GM23338 (cell line): Measurements from ENCODE around the gene ABCC1. TPM values are rescaled to one million over a fixed set of nuclear protein-coding genes. Genes with fewer than 3 reads are reported as not detected.

Source experiments
- ATAC-seq: fragments of 200-7000 bp; cut with Tn5 transposase; 3 replicates; pipeline ENCODE4 v1.9.1; 2020
- DNase-seq: peaks from one replicate; pipeline ENCODE4 v3.0.0-alpha.2; 2015; ENCODE audit warnings: low spot score
- H2AFZ ChIP-seq: fragments of 200-600 bp; sonication (generic); 2 replicates; pipeline ENCODE4 v1.8.0; 2016; ENCODE audit warnings: antibody characterized with exemption, mild to moderate bottlenecking, moderate library complexity
- H3F3A ChIP-seq: fragments of 200-600 bp; sonication (generic); replicated peaks from 2 replicates; pipeline ENCODE4 v1.8.0; 2017; ENCODE audit warnings: antibody characterized with exemption, mixed run types, low read depth
- H3K27ac ChIP-seq: fragments of 200-600 bp; sonication (generic); 2 replicates; pipeline ENCODE4 v1.6.1; 2016; ENCODE audit warnings: low read depth
- H3K27me3 ChIP-seq: fragments of 200-600 bp; sonication (generic); 2 replicates; pipeline ENCODE4 v1.8.0; 2016; ENCODE audit warnings: mild to moderate bottlenecking, mixed run types, moderate library complexity; ENCODE audit not compliant: insufficient read depth
- H3K36me3 ChIP-seq: fragments of 200-600 bp; sonication (generic); 2 replicates; pipeline ENCODE4 v1.8.0; 2016; ENCODE audit warnings: mild to moderate bottlenecking; ENCODE audit not compliant: insufficient read depth
- H3K4me1 ChIP-seq: fragments of 200-600 bp; sonication (generic); 2 replicates; pipeline ENCODE4 v1.8.0; 2016; ENCODE audit warnings: mild to moderate bottlenecking, moderate library complexity; ENCODE audit not compliant: insufficient read depth
- H3K4me2 ChIP-seq: fragments of 200-600 bp; sonication (generic); 2 replicates; pipeline ENCODE4 v1.7.1; 2017; ENCODE audit warnings: mixed run types
- H3K4me3 ChIP-seq: fragments of 200-600 bp; sonication (generic); 2 replicates; pipeline ENCODE4 v1.6.1; 2016; ENCODE audit warnings: mixed run types
- H3K79me2 ChIP-seq: fragments of 200-600 bp; sonication (generic); replicated peaks from 2 replicates; pipeline ENCODE4 v1.8.0; 2017; ENCODE audit warnings: mild to moderate bottlenecking; ENCODE audit not compliant: insufficient read depth
- H3K9me2 ChIP-seq: fragments of 200-600 bp; sonication (generic); 2 replicates; pipeline ENCODE4 v1.8.0; 2017; ENCODE audit not compliant: insufficient read depth
- H4K20me1 ChIP-seq: fragments of 200-600 bp; sonication (generic); replicated peaks from 2 replicates; pipeline ENCODE4 v1.8.0; 2017; ENCODE audit warnings: mild to moderate bottlenecking; ENCODE audit not compliant: insufficient read depth
- H3K27ac Mint-ChIP-seq: 2 replicates; pipeline ENCODE4 v1.8.0; 2020; ENCODE audit warnings: inconsistent platforms, mild to moderate bottlenecking, moderate library complexity, mixed read lengths
- H3K27me3 Mint-ChIP-seq: 3 replicates; pipeline ENCODE4 v1.8.0; 2022; ENCODE audit warnings: low read depth, mild to moderate bottlenecking, moderate library complexity, mixed read lengths, inconsistent platforms; ENCODE audit not compliant: insufficient read depth, poor library complexity
- H3K36me3 Mint-ChIP-seq: 3 replicates; pipeline ENCODE4 v1.8.0; 2021; ENCODE audit warnings: low read depth, mild to moderate bottlenecking, inconsistent platforms, moderate library complexity, mixed read lengths
- H3K4me1 Mint-ChIP-seq: 3 replicates; pipeline ENCODE4 v1.8.0; 2020; ENCODE audit warnings: mild to moderate bottlenecking, inconsistent platforms, mixed read lengths
- H3K4me3 Mint-ChIP-seq: 3 replicates; pipeline ENCODE4 v1.8.0; 2021; ENCODE audit warnings: moderate library complexity, mild to moderate bottlenecking, inconsistent platforms, mixed read lengths
- H3K9me3 Mint-ChIP-seq: 3 replicates; pipeline ENCODE4 v1.8.0; 2020; ENCODE audit warnings: moderate library complexity, mild to moderate bottlenecking, inconsistent platforms, mixed read lengths
- CREB1 ChIP-seq: fragments of 250-450 bp; sonication (Bioruptor Pico); IDR thresholded peaks from 2 replicates; pipeline ENCODE4 v1.5.0; 2020; ENCODE audit warnings: low read depth, mild to moderate bottlenecking, moderate library complexity
- CTCF ChIP-seq, 2 experiments: fragments of 200-600 bp in 1 of 2; sonication (generic) in 1 of 2; conservative IDR thresholded peaks; 2 replicates each; pipeline versions ENCODE4 v1.5.1 to v1.6.1; 2016 to 2017; ENCODE audit warnings: antibody characterized with exemption in 2 of 2, low read depth in 2 of 2, mild to moderate bottlenecking in 2 of 2, moderate library complexity in 1 of 2
- ETS1 ChIP-seq: IDR thresholded peaks from 2 replicates; pipeline ENCODE4 v1.6.1; 2016; ENCODE audit warnings: antibody characterized with exemption
- EZH2 ChIP-seq: fragments of 200-600 bp; sonication (generic); IDR thresholded peaks from one replicate; pipeline ENCODE4 v1.8.0; 2017; ENCODE audit warnings: antibody characterized with exemption, mild to moderate bottlenecking, low read depth; ENCODE audit not compliant: unreplicated experiment
- EZH2phosphoT487 ChIP-seq: fragments of 200-600 bp; sonication (generic); IDR thresholded peaks from one replicate; pipeline ENCODE4 v1.8.1; 2018; ENCODE audit warnings: antibody characterized with exemption; ENCODE audit not compliant: unreplicated experiment
- JUNB ChIP-seq: IDR thresholded peaks from one replicate; pipeline ENCODE4 v1.6.1; 2016; ENCODE audit warnings: antibody characterized with exemption; ENCODE audit not compliant: unreplicated experiment
- NANOG ChIP-seq: IDR thresholded peaks from 2 replicates; pipeline ENCODE4 v1.6.1; 2016; ENCODE audit warnings: antibody characterized with exemption, borderline replicate concordance
- POLR2AphosphoS5 ChIP-seq: IDR thresholded peaks from 2 replicates; pipeline ENCODE4 v1.6.1; 2016; ENCODE audit warnings: antibody characterized with exemption, low read depth
- STAT1 ChIP-seq: IDR thresholded peaks from one replicate; pipeline ENCODE4 v1.6.1; 2016; ENCODE audit warnings: antibody characterized with exemption; ENCODE audit not compliant: unreplicated experiment
- ZNF114 ChIP-seq: fragments of 250-450 bp; sonication (Bioruptor Pico); IDR thresholded peaks from 2 replicates; pipeline ENCODE4 v1.5.0; 2020; ENCODE audit warnings: mild to moderate bottlenecking, moderate library complexity
- ZNF331 ChIP-seq: fragments of 250-450 bp; sonication (Bioruptor Pico); IDR thresholded peaks from 2 replicates; pipeline ENCODE4 v1.5.0; 2020; ENCODE audit warnings: low read depth, mild to moderate bottlenecking, moderate library complexity
- polyA plus RNA-seq: library from polyadenylated mRNA; unstranded; fragments of >200 nt; fragmentation: Nextera tagmentation; extraction: Ambion mirVana; gene quantifications from 2 replicates; pipeline ENCODE4 v1.2.1, GENCODE V29; 2016
- total RNA-seq: library from RNA; depleted of rRNA; stranded (reverse); fragments of >200 nt; shearing (Covaris generic); gene quantifications from 2 replicates; pipeline ENCODE4 v1.2.3, GENCODE V29; 2014
- TF ChIP-seq, protein P1 (sequence below): fragments of 250-450 bp; sonication (Bioruptor Pico); IDR thresholded peaks from 2 replicates; pipeline ENCODE4 v1.5.0; 2020; ENCODE audit warnings: mild to moderate bottlenecking, moderate library complexity
- TF ChIP-seq, protein P2 (sequence below): IDR thresholded peaks from one replicate; pipeline ENCODE4 v1.6.1; 2018; ENCODE audit warnings: antibody characterized with exemption; ENCODE audit not compliant: unreplicated experiment

The ABCC1 gene
- total and polyA plus RNA-seq, 2 experiments from 2014 or later: 11.0 to 46.6 TPM

DNA sequence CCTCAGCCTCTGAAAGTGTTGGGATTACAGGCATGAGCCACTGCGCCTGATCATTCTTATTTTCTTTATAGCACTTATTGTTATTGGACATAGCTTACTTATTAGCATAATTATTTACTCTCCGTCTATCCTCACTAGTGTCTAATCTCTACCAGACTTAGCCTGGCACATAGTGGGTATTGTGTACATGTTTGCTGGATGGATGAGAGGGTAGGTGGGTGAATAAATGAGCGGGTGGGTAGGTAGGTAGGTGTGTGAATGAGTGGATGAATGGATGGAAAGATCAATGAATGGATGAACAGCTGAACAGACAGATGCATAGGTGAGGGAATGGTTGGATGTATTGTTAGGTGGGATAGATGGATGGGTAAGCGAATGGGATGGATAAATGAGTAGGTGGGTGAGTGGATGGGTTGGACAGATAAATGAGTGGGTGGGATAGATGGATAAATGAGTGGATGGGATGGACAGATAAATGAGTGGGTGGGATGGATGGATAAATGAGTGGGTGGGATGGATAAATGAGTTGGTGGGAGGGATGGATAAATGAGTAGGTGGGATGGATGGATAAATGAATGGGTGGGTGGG, 222.0 kb downstream of the ABCC1 start:
- Mint-ChIP-seq H3K36me3 (no peaks in the 10 kb centered on the region), H3K27ac (no peak overlapping the region), H3K27me3 (peaks cover 10% of the 10 kb centered on the region), H3K9me3 (no peaks in the 10 kb centered on the region), H3K4me3 (no peak overlapping the region), H3K4me1 (no peaks in the 10 kb centered on the region)
- Histone ChIP-seq H3K4me1 (no peaks in the 10 kb centered on the region), H4K20me1 (no peaks in the 10 kb centered on the region), H3F3A (no peaks in the 10 kb centered on the region), H3K4me3 (no peak overlapping the region), H3K36me3 (no peaks in the 10 kb centered on the region), H2AFZ (no peak overlapping the region), H3K9me2 (no peaks in the 10 kb centered on the region), H3K27me3 (no peaks in the 10 kb centered on the region), H3K4me2 (no peak overlapping the region), H3K27ac (no peak overlapping the region), H3K79me2 (no peaks in the 10 kb centered on the region)
- ATAC-seq: no peak
- DNase-seq: no peak
- TF ChIP-seq ZNF331 (CRISPR knock-in tag) (no peak), STAT1 (no peak), CTCF (conservative IDR thresholded peaks at IDR 0.05; ENCODE audit: low read depth in 2 of 2) (no peak), JUNB (no peak), EZH2phosphoT487 (no peak), POLR2AphosphoS5 (no peak), NANOG (no peak), ZNF114 (CRISPR knock-in tag) (no peak), CREB1 (CRISPR knock-in tag) (no peak), ETS1 (no peak), EZH2 (no peak)
- TF ChIP-seq, protein P1, sequence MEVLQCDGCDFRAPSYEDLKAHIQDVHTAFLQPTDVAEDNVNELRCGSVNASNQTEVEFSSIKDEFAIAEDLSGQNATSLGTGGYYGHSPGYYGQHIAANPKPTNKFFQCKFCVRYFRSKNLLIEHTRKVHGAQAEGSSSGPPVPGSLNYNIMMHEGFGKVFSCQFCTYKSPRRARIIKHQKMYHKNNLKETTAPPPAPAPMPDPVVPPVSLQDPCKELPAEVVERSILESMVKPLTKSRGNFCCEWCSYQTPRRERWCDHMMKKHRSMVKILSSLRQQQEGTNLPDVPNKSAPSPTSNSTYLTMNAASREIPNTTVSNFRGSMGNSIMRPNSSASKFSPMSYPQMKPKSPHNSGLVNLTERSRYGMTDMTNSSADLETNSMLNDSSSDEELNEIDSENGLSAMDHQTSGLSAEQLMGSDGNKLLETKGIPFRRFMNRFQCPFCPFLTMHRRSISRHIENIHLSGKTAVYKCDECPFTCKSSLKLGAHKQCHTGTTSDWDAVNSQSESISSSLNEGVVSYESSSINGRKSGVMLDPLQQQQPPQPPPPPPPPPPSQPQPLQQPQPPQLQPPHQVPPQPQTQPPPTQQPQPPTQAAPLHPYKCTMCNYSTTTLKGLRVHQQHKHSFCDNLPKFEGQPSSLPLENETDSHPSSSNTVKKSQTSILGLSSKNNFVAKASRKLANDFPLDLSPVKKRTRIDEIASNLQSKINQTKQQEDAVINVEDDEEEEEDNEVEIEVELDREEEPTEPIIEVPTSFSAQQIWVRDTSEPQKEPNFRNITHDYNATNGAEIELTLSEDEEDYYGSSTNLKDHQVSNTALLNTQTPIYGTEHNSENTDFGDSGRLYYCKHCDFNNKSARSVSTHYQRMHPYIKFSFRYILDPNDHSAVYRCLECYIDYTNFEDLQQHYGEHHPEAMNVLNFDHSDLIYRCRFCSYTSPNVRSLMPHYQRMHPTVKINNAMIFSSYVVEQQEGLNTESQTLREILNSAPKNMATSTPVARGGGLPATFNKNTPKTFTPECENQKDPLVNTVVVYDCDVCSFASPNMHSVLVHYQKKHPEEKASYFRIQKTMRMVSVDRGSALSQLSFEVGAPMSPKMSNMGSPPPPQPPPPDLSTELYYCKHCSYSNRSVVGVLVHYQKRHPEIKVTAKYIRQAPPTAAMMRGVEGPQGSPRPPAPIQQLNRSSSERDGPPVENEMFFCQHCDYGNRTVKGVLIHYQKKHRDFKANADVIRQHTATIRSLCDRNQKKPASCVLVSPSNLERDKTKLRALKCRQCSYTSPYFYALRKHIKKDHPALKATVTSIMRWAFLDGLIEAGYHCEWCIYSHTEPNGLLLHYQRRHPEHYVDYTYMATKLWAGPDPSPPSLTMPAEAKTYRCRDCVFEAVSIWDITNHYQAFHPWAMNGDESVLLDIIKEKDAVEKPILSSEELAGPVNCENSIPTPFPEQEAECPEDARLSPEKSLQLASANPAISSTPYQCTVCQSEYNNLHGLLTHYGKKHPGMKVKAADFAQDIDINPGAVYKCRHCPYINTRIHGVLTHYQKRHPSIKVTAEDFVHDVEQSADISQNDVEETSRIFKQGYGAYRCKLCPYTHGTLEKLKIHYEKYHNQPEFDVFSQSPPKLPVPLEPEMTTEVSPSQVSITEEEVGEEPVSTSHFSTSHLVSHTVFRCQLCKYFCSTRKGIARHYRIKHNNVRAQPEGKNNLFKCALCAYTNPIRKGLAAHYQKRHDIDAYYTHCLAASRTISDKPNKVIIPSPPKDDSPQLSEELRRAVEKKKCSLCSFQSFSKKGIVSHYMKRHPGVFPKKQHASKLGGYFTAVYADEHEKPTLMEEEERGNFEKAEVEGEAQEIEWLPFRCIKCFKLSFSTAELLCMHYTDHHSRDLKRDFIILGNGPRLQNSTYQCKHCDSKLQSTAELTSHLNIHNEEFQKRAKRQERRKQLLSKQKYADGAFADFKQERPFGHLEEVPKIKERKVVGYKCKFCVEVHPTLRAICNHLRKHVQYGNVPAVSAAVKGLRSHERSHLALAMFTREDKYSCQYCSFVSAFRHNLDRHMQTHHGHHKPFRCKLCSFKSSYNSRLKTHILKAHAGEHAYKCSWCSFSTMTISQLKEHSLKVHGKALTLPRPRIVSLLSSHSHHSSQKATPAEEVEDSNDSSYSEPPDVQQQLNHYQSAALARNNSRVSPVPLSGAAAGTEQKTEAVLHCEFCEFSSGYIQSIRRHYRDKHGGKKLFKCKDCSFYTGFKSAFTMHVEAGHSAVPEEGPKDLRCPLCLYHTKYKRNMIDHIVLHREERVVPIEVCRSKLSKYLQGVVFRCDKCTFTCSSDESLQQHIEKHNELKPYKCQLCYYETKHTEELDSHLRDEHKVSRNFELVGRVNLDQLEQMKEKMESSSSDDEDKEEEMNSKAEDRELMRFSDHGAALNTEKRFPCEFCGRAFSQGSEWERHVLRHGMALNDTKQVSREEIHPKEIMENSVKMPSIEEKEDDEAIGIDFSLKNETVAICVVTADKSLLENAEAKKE (CRISPR knock-in tag): no peak
- TF ChIP-seq, protein P2, sequence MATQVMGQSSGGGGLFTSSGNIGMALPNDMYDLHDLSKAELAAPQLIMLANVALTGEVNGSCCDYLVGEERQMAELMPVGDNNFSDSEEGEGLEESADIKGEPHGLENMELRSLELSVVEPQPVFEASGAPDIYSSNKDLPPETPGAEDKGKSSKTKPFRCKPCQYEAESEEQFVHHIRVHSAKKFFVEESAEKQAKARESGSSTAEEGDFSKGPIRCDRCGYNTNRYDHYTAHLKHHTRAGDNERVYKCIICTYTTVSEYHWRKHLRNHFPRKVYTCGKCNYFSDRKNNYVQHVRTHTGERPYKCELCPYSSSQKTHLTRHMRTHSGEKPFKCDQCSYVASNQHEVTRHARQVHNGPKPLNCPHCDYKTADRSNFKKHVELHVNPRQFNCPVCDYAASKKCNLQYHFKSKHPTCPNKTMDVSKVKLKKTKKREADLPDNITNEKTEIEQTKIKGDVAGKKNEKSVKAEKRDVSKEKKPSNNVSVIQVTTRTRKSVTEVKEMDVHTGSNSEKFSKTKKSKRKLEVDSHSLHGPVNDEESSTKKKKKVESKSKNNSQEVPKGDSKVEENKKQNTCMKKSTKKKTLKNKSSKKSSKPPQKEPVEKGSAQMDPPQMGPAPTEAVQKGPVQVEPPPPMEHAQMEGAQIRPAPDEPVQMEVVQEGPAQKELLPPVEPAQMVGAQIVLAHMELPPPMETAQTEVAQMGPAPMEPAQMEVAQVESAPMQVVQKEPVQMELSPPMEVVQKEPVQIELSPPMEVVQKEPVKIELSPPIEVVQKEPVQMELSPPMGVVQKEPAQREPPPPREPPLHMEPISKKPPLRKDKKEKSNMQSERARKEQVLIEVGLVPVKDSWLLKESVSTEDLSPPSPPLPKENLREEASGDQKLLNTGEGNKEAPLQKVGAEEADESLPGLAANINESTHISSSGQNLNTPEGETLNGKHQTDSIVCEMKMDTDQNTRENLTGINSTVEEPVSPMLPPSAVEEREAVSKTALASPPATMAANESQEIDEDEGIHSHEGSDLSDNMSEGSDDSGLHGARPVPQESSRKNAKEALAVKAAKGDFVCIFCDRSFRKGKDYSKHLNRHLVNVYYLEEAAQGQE: no peak
